ENCODE data around the gene HPN.
"Not testable (repeated sequence)": the region's sequence is repeated elsewhere in the genome, so short reads cannot be mapped to it uniquely, and the experiment has no call there.

Gene HPN

GRCh38 chr19:35088131-35088913 lies 46.8 kb downstream of the HPN start:
- no peak for DNase-seq

GRCh38 chr19:35089554-35089953 lies 48.0 kb downstream of the HPN start:
- DNase-seq: no peak

- no peak for DNase-seq
Observed at GRCh38 chr19:35090160-35090505, 48.6 kb downstream of the HPN start.

- DNase-seq: peak; percentile 30
Observed at GRCh38 chr19:35090506-35091214, 49.1 kb downstream of the HPN start.

GRCh38 chr19:35093430-35093829 lies 51.9 kb downstream of the HPN start:
- DNase-seq: no peak

- no peak for DNase-seq
Observed at GRCh38 chr19:35093941-35094647, 52.6 kb downstream of the HPN start.

- DNase-seq: no peak
Observed at GRCh38 chr19:35094656-35095055, 53.1 kb downstream of the HPN start.

GRCh38 chr19:35095667-35096368 lies 54.3 kb downstream of the HPN start:
- no peak for DNase-seq

- DNase-seq: no peak
Observed at GRCh38 chr19:35098413-35099049, 57.0 kb downstream of the HPN start.

- no peak for DNase-seq
Observed at GRCh38 chr19:35099155-35099896, 57.8 kb downstream of the HPN start.

- no peak for DNase-seq
Observed at GRCh38 chr19:35099897-35100275, 58.4 kb downstream of the HPN start.

- DNase-seq: no peak
Observed at GRCh38 chr19:35100588-35101533, 59.3 kb downstream of the HPN start.

- DNase-seq: not testable (repeated sequence)
Observed at GRCh38 chr19:35101949-35102348, 60.4 kb downstream of the HPN start.

- DNase-seq: not testable (repeated sequence)
Observed at GRCh38 chr19:35103614-35104013, 62.1 kb downstream of the HPN start.

GRCh38 chr19:35104361-35104760 lies 62.8 kb downstream of the HPN start:
- no peak for DNase-seq

GRCh38 chr19:35105047-35105410 lies 63.5 kb downstream of the HPN start:
- no peak for DNase-seq

GRCh38 chr19:35105411-35106290 lies 64.1 kb downstream of the HPN start:
- no peak for DNase-seq

- no peak for DNase-seq
Observed at GRCh38 chr19:35106291-35106583, 64.7 kb downstream of the HPN start.

GRCh38 chr19:35106898-35107541 lies 65.5 kb downstream of the HPN start:
- no peak for DNase-seq

- no peak for DNase-seq
Observed at GRCh38 chr19:35107545-35107944, 66.0 kb downstream of the HPN start.
